H1 (cell line): ENCODE results near the gene ARHGAP15. TPM values are rescaled to one million over a fixed set of nuclear protein-coding genes. Genes with fewer than 3 reads are reported as not detected.

Experiments used
- CTCF ChIA-PET: fragments of 300-600 bp; sonication (Branson Sonifier 250); formaldehyde crosslinking; loops from one replicate; lab custom pipeline; 2021; ENCODE audit not compliant: partially characterized antibody; lab: Charles Lee
- POLR2A ChIA-PET: fragments of 300-600 bp; sonication (Branson Sonifier 250); formaldehyde crosslinking; loops from one replicate; lab custom pipeline; 2021; ENCODE audit warnings: inconsistent platforms; ENCODE audit not compliant: partially characterized antibody; lab: Charles Lee
- DNase-seq, 2 experiments: peaks; one replicate each; pipeline versions ENCODE4 v3.0.0 to v3.0.0-alpha.2; 2010 to 2022; ENCODE audit warnings: low spot score in 2 of 2, low read depth in 1 of 2, mixed read lengths in 1 of 2
- FAIRE-seq: peaks from 2 replicates; lab custom pipeline; 2011; peaks lifted over from hg19 to GRCh38; lab: Jason Lieb, UNC
- H2AFZ ChIP-seq: 2 replicates; pipeline ENCODE4 v1.8.1; 2012; ENCODE audit warnings: low read length, inconsistent platforms
- H2AK5ac ChIP-seq: 2 replicates; pipeline ENCODE4 v1.6.1; 2013; ENCODE audit warnings: low read depth, low read length
- H2BK120ac ChIP-seq: replicated peaks from 2 replicates; pipeline ENCODE3; 2013; ENCODE audit warnings: low read depth, low read length, inconsistent platforms
- H2BK12ac ChIP-seq: 2 replicates; pipeline ENCODE4 v1.6.1; 2013; ENCODE audit warnings: low read depth, low read length
- H2BK15ac ChIP-seq: 2 replicates; pipeline ENCODE4 v1.6.1; 2013; ENCODE audit warnings: low read length
- H2BK20ac ChIP-seq: 2 replicates; pipeline ENCODE4 v1.6.1; 2013; ENCODE audit warnings: low read length
- H2BK5ac ChIP-seq: 2 replicates; pipeline ENCODE4 v1.6.1; 2013; ENCODE audit warnings: low read depth, low read length
- H3K14ac ChIP-seq: 2 replicates; pipeline ENCODE4 v1.6.1; 2013; ENCODE audit warnings: inconsistent platforms; ENCODE audit not compliant: insufficient read length
- H3K18ac ChIP-seq: 2 replicates; pipeline ENCODE4 v1.6.1; 2013; ENCODE audit warnings: low read length; ENCODE audit errors: extremely low read depth
- H3K23ac ChIP-seq: 2 replicates; pipeline ENCODE4 v1.6.1; 2013; ENCODE audit warnings: inconsistent platforms; ENCODE audit not compliant: insufficient read length
- H3K23me2 ChIP-seq: 2 replicates; pipeline ENCODE4 v1.6.1; 2013; ENCODE audit warnings: low read depth, low read length
- H3K27ac ChIP-seq: 2 replicates; pipeline ENCODE4 v1.6.1; 2011; ENCODE audit warnings: low read depth, low read length, inconsistent platforms
- H3K27me3 ChIP-seq, 4 experiments: replicated peaks in 1 of 4; 1 replicate in 1 of 4; 2 replicates in 3 of 4; pipeline versions ENCODE4 v1.6.1 to v1.8.1; 2011 to 2013; ENCODE audit warnings: low read length in 3 of 4, mild to moderate bottlenecking in 3 of 4, inconsistent platforms in 2 of 4, mixed read lengths in 2 of 4, moderate library complexity in 1 of 4; ENCODE audit not compliant: control insufficient read depth in 3 of 4, insufficient read depth in 3 of 4; ENCODE audit errors: extremely low read depth in 1 of 4
- H3K36me3 ChIP-seq, 4 experiments: 2 replicates each; pipeline versions ENCODE4 v1.6.1 to v1.8.1; 2011 to 2013; ENCODE audit warnings: mild to moderate bottlenecking in 4 of 4, low read length in 3 of 4, moderate library complexity in 2 of 4, control low read depth in 1 of 4, inconsistent platforms in 1 of 4; ENCODE audit not compliant: insufficient read depth in 4 of 4, control insufficient read depth in 2 of 4
- H3K4ac ChIP-seq: replicated peaks from 2 replicates; pipeline ENCODE3; 2013; ENCODE audit warnings: low read length, low read depth, mixed read lengths, inconsistent platforms; ENCODE audit not compliant: insufficient read length
- H3K4me1 ChIP-seq, 4 experiments: replicated peaks in 1 of 4; 1 replicate in 1 of 4; 2 replicates in 3 of 4; pipeline versions ENCODE4 v1.6.1 to v1.8.1; 2011 to 2013; ENCODE audit warnings: low read length in 3 of 4, inconsistent platforms in 2 of 4, mixed read lengths in 1 of 4; ENCODE audit not compliant: insufficient read depth in 4 of 4, control insufficient read depth in 3 of 4
- H3K4me2 ChIP-seq, 2 experiments: 2 replicates each; pipeline versions ENCODE4 v1.6.1 to v1.8.1; 2011 to 2013; ENCODE audit warnings: low read depth in 2 of 2, low read length in 2 of 2, control low read depth in 1 of 2, inconsistent platforms in 1 of 2, mild to moderate bottlenecking in 1 of 2; ENCODE audit not compliant: insufficient read depth in 1 of 2
- H3K4me3 ChIP-seq, 4 experiments: fragments of 200-600, 300-600 bp in 1 of 4; sonication (generic), shearing (Covaris generic), sonication (Bioruptor Twin) in 1 of 4; 2 replicates each; pipeline versions ENCODE4 v1.5.1 to v1.8.1; 2011 to 2016; ENCODE audit warnings: low read length in 4 of 4, low read depth in 3 of 4, control low read depth in 2 of 4, inconsistent platforms in 2 of 4, mild to moderate bottlenecking in 2 of 4, mixed read lengths in 1 of 4, moderate library complexity in 1 of 4; ENCODE audit not compliant: insufficient read depth in 2 of 4; ENCODE audit errors: extremely low read depth in 1 of 4
- H3K56ac ChIP-seq: replicated peaks from 2 replicates; pipeline ENCODE3; 2013; ENCODE audit warnings: low read depth, mild to moderate bottlenecking, mixed read lengths, low read length, inconsistent platforms; ENCODE audit not compliant: insufficient read length
- H3K79me1 ChIP-seq: 2 replicates; pipeline ENCODE4 v1.6.1; 2013; ENCODE audit warnings: low read depth, low read length, control low read depth
- H3K79me2 ChIP-seq, 2 experiments: 2 replicates each; pipeline versions ENCODE4 v1.6.1 to v1.8.1; 2012 to 2013; ENCODE audit warnings: low read length in 2 of 2, mild to moderate bottlenecking in 2 of 2, inconsistent platforms in 1 of 2; ENCODE audit not compliant: insufficient read depth in 2 of 2, control insufficient read depth in 1 of 2
- H3K9ac ChIP-seq, 4 experiments: replicated peaks in 1 of 4; 1 replicate in 1 of 4; 2 replicates in 3 of 4; pipeline versions ENCODE4 v1.6.1 to v1.8.1; 2011 to 2013; ENCODE audit warnings: low read depth in 3 of 4, low read length in 3 of 4, control low read depth in 2 of 4, mild to moderate bottlenecking in 2 of 4, moderate library complexity in 2 of 4, inconsistent platforms in 1 of 4; ENCODE audit errors: extremely low read depth in 1 of 4
- H3K9me3 ChIP-seq, 2 experiments: 2 replicates each; pipeline versions ENCODE4 v1.6.1 to v1.8.1; 2012 to 2013; ENCODE audit warnings: mild to moderate bottlenecking in 2 of 2, moderate library complexity in 2 of 2, control low read depth in 1 of 2, inconsistent platforms in 1 of 2, low read depth in 1 of 2, low read length in 1 of 2, mixed read lengths in 1 of 2; ENCODE audit not compliant: insufficient read depth in 2 of 2
- H4K20me1 ChIP-seq, 2 experiments: replicated peaks in 1 of 2; 2 replicates each; pipeline versions ENCODE3 to v1.8.1; 2011 to 2013; ENCODE audit warnings: inconsistent platforms in 2 of 2, low read length in 2 of 2, mild to moderate bottlenecking in 1 of 2; ENCODE audit not compliant: insufficient read depth in 2 of 2, control insufficient read depth in 1 of 2
- H4K5ac ChIP-seq: 2 replicates; pipeline ENCODE4 v1.6.1; 2013; ENCODE audit warnings: low read length, low read depth, mixed read lengths, inconsistent platforms; ENCODE audit not compliant: insufficient read length
- H4K8ac ChIP-seq: 2 replicates; pipeline ENCODE4 v1.8.0; 2013; ENCODE audit warnings: mild to moderate bottlenecking, moderate library complexity, low read length, inconsistent platforms; ENCODE audit not compliant: insufficient read depth; ENCODE audit errors: extremely low read depth
- H4K91ac ChIP-seq: replicated peaks from 2 replicates; pipeline ENCODE3; 2013; ENCODE audit warnings: low read length, mixed read lengths, inconsistent platforms; ENCODE audit not compliant: insufficient read length
- CBX5 ChIP-seq: fragments of 300-800, 300-1000 bp; sonication (generic); IDR thresholded peaks from 2 replicates; pipeline ENCODE4 v1.7.1; 2016; ENCODE audit warnings: antibody characterized with exemption, low read length, low read depth
- EGR1 ChIP-seq: IDR thresholded peaks from 2 replicates; pipeline ENCODE4 v1.6.1; 2011; ENCODE audit warnings: low read depth, low read length, borderline replicate concordance
- FOSL1 ChIP-seq: IDR thresholded peaks from 2 replicates; pipeline ENCODE4 v1.6.1; 2011; ENCODE audit warnings: mild to moderate bottlenecking, low read depth, low read length, moderate library complexity; ENCODE audit not compliant: insufficient read depth
- JUN ChIP-seq: IDR thresholded peaks from 2 replicates; pipeline ENCODE4 v1.6.1; 2011; ENCODE audit warnings: low read depth, mild to moderate bottlenecking, improper control_type of control experiment, low read length
- KDM5A ChIP-seq: fragments of 200-600 bp; IDR thresholded peaks from 2 replicates; pipeline ENCODE4 v1.7.1; 2012; ENCODE audit warnings: mild to moderate bottlenecking, low read length, inconsistent platforms, mixed read lengths
- PHF8 ChIP-seq: fragments of 200-600 bp; sonication (generic); conservative IDR thresholded peaks from 2 replicates; pipeline ENCODE4 v1.7.1; 2012; ENCODE audit warnings: low read depth, mild to moderate bottlenecking, inconsistent platforms, low read length, moderate library complexity
- POLR2AphosphoS5 ChIP-seq: IDR thresholded peaks from 2 replicates; pipeline ENCODE4 v1.6.1; 2011; ENCODE audit warnings: low read depth, low read length
- POU5F1 ChIP-seq: IDR thresholded peaks from 2 replicates; pipeline ENCODE4 v1.6.1; 2011; ENCODE audit warnings: low read depth, mild to moderate bottlenecking, low read length, moderate library complexity
- SRF ChIP-seq: IDR thresholded peaks from 2 replicates; pipeline ENCODE4 v1.6.1; 2011; ENCODE audit warnings: mild to moderate bottlenecking, low read depth, low read length, moderate library complexity
- TCF12 ChIP-seq: IDR thresholded peaks from 2 replicates; pipeline ENCODE4 v1.6.1; 2011; ENCODE audit warnings: low read depth, mild to moderate bottlenecking, low read length
- polyA plus RNA-seq, 7 experiments: library from polyadenylated mRNA; depleted of rRNA in 3 of 7; stranded (reverse) in 5 of 7; unstranded in 2 of 7; fragments of >200 nt in 5 of 7; fragments of 200-250 nt in 2 of 7; gene quantifications; 1 replicate in 5 of 7; 2 replicates in 1 of 7; 4 replicates in 1 of 7; pipeline versions ENCODE4 v1.2.1 to v1.2.3, GENCODE V29; 2011 to 2013; ENCODE audit warnings: missing spikeins in 2 of 7, mixed read lengths in 2 of 7
- total RNA-seq: library from RNA; stranded (reverse); fragmentation: NEBNext Ultra II Directional; extraction: Animal tissue kit (Norgen Biotek cat#: 25700); gene quantifications from 2 replicates; pipeline ENCODE4 v1.2.1, GENCODE V29; 2021

ARHGAP15 gene
- total and polyA plus RNA-seq, 2 of the 8 experiments (the other 6 are each of a cell fraction or from before 2014, with no cell fraction given): not detected

- no peak overlapping the region for H2BK15ac ChIP-seq
- H3K18ac ChIP-seq: no peak overlapping the region
- no peaks in the 10 kb centered on the region for H3K79me2 ChIP-seq
- H4K91ac ChIP-seq: no peak overlapping the region
- ChIA-PET POLR2A (no interaction called here), CTCF (no interaction called here)
- H3K9me3 ChIP-seq: no peaks in the 10 kb centered on the region
- H3K4ac ChIP-seq: no peak overlapping the region
- no peak overlapping the region for H2AK5ac ChIP-seq
- no peak overlapping the region for H2BK5ac ChIP-seq
- H3K4me2 ChIP-seq: no peak overlapping the region
- no peaks in the 10 kb centered on the region for H4K20me1 ChIP-seq
- FAIRE-seq (no peak), DNase-seq (no peak)
- H2BK12ac ChIP-seq: no peak overlapping the region
- no peak overlapping the region for H2AFZ ChIP-seq
- H3K4me3 ChIP-seq: no peak overlapping the region
- no peak overlapping the region for H3K23ac ChIP-seq
- no peak overlapping the region for H2BK120ac ChIP-seq
- no peaks in the 10 kb centered on the region for H3K36me3 ChIP-seq
- H3K79me1 ChIP-seq: no peaks in the 10 kb centered on the region
- H3K27me3 ChIP-seq: no peaks in the 10 kb centered on the region; a peak in 1 of 7 replicates
- no peak overlapping the region for H3K56ac ChIP-seq
- no peak overlapping the region for H2BK20ac ChIP-seq
- H3K4me1 ChIP-seq: no peaks in the 10 kb centered on the region
- TF ChIP-seq FOSL1: no peak
- no peak for TF ChIP-seq CBX5
- TF ChIP-seq PHF8: no peak
- no peak for TF ChIP-seq SRF
- TF ChIP-seq POLR2AphosphoS5: no peak
- TF ChIP-seq TCF12: no peak
- no peak for TF ChIP-seq JUN
- TF ChIP-seq KDM5A: no peak
- TF ChIP-seq POU5F1: no peak
- TF ChIP-seq EGR1: no peak
- no peak overlapping the region for H4K8ac ChIP-seq
- no peak overlapping the region for H3K9ac ChIP-seq
- H4K5ac ChIP-seq: no peak overlapping the region
- no peak overlapping the region for H3K14ac ChIP-seq
- no peaks in the 10 kb centered on the region for H3K23me2 ChIP-seq
- no peak overlapping the region for H3K27ac ChIP-seq
Measured at GRCh38 chr2:143532061-143532460, 402.8 kb downstream of the ARHGAP15 start.
